ENCODE results near the gene OCIAD2.

DNA sequence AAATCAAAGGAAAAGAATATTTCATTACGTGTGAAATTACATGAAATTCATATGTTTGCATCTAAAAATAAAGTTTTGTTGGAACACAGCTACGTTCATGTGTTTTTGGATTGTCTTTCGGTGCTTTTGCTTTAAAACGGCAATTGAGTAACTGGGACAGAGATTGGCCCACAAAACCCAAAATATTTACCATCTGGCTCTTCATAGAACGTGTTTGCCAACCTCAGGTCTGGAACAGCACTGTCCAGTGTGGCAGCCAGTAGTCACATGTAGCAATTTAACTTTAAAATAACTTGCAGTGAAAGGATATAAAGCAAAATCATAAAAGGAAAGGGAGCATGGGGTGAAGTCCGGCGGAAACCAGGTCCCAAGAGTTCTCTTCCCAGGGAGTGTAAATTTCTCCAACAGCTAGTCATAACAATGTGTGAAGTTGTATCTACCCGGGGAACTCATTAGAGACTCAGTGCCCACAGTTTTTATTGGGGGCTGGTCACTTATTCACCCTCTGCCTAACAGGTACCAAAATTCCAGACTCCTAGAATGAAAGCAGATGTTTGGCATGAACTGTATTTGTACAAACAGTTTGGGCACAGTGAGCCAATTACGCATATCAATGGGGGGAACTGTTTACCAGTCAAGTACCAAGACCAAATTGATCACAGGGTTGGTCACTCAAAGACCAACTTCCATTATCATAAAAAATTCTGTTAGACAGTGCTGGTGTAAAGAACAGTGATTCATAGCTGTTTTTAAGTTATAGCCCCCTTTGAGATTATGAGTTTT is 65.3 kb downstream of the OCIAD2 start:
- TF ChIP-seq CTCF (IDR thresholded peaks at IDR 0.05) (no peak), POLR2A (IDR thresholded peaks at IDR 0.05) (no peak)
